Limb (tissue), 2 donors: Measurements from ENCODE around the gene RRP1B.
"Not testable (repeated sequence)": the region's sequence is repeated elsewhere in the genome, so short reads cannot be mapped to it uniquely, and the experiment has no call there.

Experiments
- DNase-seq, 2 donors: peaks; one replicate each; pipeline ENCODE4 v3.0.0-alpha.2; 2016; ENCODE audit errors: extremely low spot score in 2 of 2

Gene RRP1B

DNA sequence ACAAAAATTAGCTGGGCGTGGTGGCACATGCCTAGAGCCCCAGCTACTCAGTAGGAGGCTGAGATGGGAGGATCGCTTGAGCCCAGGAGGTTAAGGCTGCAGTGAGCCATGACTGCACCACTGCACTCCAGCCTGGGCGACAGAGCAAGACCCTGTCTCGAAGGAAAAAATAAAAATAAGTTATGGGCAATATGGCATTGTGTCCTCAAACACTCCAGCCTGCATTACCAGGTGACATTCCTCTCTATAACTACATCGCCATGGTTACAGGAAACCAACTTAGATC is 40.1 kb downstream of the RRP1B start:
- DNase-seq: not testable (repeated sequence)

DNA sequence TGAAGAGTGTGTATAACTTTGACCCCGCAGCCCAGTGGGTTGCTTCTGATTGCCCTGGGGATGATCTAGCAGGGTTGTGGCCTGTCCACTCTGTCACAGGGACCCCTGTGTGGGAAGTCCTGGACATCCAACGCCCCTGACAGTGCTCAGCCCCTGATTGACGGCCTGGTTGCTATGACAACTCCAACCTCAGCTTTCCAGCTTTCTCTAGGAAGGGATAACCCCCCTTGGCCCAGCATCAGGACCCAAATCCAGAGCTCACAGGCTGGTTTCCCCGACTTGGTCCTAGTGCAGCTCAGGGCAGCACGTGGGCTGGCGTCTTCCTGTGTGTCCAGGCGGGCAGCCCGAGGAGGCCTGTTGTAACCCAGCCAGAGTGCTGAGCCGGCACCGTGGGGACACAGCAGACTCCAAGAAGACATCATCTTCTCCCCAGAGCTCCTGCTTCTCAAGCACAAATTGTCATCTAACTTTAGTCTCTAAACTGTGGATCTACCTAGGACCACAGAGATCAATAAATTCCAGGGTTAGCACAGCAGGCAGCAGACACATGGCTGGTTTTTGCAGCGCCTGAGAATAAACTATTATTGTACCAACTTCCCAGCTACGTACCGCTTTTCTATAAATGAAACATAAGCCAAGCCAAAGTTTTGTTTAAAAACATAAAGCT is 40.7 kb downstream of the RRP1B start:
- no peak for DNase-seq

DNA sequence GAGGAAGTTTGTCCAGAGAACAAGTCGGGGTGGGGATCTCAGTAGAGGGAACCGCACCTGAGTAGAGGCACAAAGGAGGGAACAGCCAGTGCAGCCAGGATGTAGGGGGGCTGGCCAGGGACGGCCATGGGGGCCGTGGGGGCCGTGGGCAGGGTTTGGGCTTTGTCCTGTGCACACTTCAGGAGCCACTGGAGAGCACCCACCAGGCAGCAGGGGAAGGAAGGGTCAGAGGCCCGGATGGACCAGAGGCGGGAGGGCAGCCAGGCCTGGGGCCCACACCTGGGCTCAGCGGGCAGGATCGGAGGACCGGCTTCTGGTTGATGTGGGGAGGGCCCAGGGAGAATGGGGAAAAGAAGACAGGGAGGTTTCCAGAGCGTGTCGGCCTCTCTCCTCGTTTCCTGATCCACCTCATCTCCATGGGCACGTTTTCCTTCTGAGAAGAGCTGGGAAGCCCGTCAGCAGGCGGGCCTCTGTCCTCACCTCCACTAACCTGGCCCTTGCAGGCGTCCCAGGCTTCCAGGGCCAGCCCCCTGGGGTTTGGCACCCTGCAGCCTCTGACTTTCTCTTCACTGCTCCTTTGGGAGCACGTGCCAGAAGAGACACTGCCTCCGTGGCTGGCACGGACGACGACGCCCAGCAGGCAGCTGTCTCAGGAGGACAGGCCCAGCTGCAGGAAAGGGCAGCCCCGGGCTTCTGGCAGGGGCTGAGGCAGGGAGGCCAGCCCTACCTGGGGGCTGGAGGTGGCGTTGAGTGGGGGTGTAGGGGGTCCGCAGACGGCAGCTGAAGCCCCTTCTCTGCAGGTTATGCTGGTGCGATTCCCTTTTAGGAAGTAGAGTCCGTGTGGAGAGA is 42.8 kb downstream of the RRP1B start:
- DNase-seq: no peak

DNA sequence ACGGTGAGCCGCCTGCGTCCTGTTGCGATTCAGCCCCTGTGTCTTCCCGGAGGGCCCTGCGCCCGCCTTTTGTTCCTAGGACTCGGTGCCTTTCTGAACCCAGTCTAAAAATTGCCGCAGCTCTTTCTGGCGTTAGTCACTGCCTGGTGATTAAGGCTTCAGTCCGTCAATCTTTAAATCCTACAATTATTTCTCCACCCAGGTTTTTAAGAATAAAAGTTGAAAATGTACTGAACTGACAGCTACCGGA is 43.4 kb downstream of the RRP1B start:
- no peak for DNase-seq

DNA sequence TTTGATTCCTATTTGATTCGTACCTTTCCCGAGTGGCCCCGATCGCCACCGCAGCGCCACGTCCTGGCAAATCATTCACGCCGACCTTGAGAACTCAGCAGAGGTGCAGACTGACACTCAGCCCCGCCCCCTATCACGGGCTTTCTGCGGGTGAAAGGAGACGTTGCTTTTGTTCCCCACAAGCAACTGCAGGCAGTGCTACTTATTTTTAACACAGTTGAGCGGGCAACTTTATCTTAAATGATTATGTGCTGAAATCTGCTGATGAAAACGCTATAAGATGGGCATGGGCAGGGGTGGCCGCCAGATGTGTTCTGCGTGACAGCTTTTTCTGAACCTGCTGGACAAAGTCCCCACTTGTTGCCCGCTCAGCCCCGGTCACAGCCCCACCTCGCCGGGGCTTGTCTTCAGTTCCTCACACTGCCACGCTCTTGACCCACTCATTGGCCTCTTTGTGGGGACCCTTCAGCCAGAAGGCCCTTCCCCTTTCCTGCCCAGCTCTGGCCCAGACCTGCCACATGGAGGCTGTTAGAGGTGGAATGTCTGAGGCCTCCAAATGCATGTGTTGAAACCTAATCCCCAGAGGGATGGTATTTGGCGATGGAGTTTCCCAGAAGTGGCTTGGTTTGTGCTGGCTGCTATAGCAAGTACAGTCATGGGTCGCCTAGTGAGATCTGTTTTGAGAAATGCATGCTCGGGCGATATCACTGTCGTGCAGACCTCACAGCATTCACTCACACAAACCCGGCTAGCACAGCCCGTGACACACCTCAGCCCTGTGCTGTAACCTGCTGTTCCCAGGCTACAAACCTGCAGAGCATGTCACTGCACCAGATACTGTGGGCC is 43.9 kb downstream of the RRP1B start:
- DNase-seq: peak in 1 of 2 donors; percentile 47

DNA sequence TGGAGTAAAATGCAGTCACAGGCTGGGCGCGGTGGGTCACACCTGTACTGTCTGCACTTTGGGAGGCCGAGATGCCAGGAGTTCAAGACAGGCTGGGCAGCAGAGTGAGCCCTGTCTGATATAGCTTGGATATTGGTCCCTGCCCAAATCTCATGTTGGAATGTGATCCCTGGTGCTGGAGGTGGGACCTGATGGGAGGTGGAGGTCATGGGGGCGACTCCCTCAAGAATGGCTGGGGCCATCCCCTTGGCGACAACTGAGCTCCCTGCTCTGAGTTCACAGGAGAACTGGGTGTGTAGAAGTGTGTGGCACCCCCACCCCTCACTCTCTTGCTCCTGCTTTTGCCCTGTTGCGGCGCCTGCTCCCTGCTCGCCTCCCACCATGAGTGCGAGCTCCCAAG is 48.1 kb downstream of the RRP1B start:
- DNase-seq: no peak

DNA sequence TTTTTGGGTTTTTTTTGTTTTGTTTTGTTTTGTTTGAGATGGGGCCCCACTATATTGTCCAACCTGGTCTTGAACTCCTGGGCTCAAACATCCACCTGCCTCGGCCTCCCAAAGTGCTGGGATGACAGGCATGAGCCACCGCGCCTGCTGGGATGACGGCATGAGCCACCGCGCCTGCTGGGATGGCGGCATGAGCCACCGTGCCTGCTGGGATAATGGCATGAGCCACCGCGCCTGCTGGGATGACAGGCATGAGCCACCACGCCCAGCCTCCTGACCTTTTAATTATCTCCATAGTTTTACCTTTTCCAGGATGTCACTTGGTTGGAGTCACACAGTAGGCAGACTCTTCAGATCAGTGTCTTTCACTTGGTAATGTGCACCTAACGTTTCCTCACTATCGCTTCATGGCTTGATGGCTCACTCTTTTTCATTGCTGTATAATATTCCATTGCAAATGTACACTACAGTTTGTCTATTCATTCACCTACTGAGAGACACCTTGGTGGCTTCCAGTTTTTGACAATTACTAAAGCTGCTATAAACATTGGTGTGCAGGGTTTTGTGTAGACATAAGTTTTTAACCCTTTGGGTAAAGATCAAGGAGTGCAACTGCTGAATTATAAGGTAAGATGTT is 49.5 kb downstream of the RRP1B start:
- no peak for DNase-seq

DNA sequence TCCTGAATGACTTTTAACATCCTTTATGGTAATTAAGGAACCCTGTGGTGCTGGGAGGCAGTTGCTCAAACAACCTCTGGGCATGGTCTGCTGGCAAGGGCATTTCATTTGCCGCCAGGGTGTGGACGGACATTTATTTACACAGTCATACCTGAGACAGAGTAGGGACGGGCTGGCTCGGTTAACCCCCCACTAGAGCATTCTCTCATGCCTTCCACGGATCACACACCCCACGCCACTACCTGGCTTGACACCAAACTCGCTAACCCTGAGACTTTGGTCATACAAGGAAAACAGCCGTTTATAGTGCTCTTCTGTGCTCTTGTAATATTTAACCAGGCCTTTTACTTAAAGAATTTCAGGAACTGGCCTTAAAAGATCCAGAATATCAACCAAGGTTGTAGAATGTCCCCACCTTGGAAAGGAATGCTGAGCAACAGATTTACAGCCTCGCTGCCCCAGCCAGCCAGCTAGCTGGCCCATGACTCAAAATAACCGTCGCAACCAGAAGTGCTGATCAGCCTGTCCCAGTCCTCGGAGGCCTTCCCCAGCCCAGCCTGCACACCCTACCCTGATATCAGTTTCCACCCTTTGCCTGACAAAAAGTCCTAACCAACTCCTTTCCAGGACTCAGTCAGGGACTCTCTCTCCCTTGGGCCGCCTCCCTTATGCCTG is 53.0 kb downstream of the RRP1B start:
- no peak for DNase-seq

DNA sequence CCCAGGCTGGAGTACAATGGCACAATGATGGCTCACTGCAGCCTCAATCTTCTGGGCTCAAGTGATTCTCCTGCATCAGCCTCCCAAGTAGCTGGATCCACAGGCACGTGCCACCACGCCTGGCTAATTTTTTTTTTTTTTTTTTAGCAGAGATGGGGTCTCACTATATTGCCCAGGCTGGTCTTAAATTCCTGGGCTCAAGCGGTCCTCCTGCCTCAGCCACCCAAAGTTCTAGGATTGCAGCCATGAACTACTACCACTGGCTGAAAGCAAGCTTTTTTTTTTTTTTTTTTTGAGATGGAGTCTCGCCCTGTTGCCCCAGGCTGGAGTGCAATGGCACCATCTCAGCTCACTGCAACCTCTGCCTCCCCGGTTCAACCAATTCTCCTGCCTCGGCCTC is 53.8 kb downstream of the RRP1B start:
- not testable (repeated sequence) for DNase-seq

DNA sequence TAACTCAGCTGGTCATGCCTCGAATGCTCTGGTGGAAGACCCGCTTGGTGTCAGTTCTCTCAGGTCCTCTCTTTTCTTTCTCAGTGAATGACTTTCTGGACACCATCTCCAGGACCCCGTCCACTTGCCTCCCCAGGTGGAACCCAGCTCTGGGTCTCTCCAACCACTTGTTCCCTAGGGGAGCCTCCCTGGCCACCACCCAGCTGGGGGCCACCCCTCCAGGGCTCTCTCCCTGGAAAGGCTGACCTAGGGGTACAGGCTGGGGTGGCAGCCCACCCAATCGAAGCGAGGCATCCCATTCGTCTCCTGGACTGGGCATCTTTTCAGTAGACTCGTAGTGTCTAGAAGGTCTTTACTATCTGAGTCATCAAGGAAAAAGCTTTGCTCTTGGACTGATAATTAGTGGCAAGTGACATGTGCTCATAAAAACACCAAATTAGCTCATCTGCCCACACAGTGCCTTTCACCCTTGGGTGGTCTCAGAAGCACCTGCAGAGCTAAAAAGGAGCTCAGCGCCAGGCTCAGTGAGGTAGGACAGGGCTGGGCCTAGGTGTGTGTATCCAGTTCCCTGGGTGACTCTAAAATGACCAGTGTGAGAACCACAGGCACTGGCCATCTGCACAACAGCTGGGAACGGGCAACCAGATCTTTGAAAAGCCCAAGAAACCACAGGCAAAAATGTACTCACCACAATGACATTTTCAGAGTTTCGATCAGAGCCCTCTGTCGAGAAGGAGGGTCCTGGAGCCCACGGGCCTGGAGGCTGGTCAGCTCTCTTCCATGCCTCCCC is 57.2 kb downstream of the RRP1B start:
- no peak for DNase-seq

DNA sequence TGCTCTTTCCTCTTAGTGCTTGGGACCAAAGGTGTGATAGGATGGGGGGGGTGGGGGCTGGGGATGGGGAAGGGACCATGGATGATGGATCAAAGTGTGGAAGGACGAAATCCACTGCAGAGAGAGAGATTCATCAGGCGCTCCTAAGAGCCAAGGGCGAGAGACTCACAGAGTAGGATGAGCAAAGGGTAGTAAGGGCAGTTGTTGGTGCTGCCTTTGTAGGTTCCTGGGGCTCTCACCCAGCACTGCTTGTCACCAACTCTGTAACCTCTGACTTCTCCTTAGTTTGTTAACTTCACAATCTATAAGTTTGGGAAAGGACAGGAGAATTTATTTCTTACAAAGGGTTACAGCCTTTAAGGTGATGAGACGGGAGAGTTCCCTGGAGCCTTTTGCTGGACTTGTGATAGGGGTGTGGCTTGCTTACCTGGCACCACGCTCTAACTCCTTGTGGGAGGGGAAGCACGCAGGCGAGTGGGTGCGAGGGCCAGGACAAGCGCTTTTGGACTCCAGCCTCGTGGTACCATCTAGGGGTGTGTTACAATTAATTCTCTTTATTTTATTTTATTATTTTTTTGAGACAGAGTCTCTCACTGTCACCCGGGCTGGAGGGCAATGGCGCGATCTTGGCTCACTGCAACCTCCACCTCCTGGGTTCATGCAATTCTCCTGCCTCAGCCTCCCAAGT is 58.0 kb downstream of the RRP1B start:
- DNase-seq: no peak

DNA sequence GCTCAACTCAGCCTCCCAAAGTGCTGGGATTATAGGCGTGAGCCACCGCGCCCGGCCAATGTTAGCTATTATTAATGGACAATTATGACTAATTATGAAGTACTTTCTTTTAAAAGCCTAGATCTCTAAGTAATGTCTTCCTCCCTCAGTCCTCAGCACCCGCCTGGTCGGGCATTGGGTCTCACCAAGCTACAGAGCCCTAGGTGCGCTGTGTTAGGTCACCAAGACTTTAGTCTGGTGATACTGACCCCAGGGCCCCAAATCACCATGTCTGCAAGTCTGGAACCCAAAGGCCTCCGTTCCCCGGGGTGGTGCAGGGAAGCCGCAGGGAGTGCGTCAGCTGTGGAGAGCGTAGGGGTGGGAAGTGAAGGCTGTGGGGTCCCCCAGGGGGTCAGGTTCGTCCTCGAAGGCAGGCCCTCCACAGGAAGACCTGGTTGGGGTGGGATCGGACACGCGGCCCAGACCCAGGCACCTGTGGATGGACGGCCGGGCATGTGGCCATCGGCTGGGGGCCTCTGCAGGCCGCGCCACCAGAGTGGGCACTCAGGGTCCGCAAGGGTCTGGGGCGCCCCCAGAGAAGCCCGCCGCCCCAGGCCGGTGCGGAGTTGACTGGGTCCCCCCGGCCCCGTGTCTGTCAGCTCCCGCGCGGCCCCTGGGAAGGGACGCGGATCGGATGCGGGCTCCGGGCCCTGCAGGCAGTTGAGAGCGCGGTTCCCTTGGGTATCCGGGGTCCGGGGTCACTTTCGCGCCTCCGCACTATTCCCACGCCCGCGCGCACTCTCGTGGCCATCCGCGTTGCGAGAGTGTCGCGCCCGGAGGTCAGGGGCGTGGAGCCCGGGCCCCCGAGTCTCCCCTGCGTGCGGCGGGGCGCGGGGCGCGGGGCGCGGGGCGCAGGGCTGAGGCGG is 58.9 kb downstream of the RRP1B start:
- DNase-seq: no peak

DNA sequence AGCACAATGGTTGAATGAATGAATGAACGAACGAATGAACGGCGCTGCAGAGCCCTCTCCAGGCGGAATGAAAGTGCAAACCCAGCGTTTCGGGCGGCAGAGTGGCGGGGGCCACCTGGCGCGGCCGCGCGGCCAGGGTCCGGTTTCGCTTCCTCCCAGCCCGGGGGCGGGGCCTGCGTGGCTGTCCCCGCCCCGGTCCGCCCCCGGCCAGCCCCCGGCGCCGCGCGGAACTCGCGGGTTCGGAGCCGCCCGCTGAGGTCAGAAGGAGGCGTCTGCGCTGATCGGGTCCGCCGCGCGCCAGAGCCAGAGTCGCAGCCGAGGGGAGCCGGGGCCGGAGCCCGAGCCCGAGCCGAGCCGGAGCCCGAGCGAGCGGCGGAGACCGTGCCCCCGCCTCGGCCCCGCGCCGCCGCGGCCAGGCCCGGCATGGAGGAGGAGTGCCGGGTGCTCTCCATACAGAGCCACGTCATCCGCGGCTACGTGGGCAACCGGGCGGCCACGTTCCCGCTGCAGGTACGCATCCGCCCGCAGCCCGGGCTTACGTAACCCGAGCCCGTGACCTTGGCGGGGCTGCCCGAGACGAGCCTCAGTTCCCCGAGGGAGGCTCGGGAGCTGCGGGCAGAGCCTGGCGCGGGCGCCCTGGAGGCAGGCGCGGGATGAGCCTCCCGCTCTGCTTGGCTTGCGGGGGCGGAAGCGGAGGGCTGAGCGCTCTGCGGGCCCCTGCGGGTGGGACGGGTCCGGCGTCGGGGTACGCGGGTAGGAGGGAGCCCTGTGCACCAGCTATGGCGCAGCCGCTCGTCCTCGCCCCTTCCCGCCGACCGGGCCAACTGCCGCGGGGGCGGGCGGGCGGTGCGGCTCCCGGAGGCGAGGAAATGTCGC is 59.8 kb downstream of the RRP1B start, which contains the start of gene PDXK:
PDXK (plus strand) TSS at position 258 of the 876 bp plus-strand sequence; CDS start at position 424, 166 bp downstream.
- DNase-seq: peak; percentile 83 to 90

DNA sequence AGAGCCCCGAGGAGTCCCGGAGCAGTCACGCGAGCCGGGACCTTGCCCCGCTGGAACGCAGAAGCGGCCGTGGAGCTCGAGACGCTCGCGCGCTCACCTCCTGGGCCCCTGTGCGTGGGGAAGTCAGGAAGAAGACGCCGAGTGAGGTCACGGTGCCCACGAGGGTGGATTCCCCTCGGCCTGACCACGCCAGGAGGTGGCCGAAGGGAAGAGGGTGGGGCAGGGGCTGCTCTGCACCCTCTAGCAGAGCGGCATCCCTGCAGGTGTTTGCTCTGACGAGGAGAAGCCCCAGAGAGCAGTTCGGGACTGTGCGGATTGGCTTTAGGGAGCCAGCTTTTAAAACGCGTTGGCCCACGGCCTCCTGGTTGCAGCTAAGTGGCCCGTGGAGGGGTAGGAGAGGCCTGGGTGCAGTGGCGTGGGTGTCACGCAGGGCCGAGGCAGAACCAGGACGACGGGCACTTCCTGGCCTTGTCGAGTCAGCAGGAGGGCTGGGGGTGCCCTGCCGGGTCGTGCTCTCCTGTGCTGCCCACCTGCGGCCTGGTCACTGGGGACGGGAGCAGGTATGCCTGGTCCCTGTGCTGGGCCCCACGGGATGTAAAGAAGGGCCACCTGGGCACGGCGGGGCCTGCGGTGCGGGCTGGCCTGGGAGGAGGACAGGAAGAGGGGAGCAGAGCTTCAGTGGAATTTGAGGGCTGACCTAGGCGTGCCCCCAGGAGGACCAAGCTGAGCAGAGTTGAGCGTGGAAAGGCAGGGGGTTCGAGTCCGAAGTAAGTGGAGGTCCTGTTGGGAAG is 60.6 kb downstream of the RRP1B start:
- DNase-seq: peak in 1 of 2 donors; percentile 43

DNA sequence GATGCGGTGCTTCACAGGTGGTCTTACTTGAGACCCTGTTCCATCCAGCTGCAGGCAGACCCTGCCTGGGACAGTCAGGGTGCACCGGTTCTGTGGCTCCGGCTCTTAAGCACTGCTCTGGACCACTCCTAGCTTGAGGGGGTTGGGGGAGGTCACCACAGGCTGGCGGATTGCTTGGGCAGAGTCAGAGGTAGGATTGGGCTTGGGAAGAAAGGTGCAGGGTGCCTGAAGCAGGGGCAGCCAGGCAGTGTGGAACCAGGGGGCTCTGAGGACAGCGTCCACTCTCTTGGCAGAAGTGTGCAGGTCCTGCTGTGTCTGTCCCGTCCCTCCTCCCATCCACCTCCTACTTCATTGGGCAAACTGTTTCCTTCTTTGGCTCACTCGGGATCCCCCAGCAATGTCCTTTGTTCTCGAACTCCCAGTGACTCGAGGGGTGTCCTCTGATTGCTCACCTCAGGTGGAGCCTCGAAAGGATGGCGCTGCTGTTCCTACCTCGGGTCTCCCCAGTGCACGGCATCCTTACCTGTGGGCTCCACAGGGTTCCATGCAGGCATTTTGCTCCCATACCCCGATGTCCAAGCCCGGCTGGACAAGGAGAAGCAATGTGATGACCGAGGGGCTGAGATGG is 61.3 kb downstream of the RRP1B start:
- DNase-seq: no peak

DNA sequence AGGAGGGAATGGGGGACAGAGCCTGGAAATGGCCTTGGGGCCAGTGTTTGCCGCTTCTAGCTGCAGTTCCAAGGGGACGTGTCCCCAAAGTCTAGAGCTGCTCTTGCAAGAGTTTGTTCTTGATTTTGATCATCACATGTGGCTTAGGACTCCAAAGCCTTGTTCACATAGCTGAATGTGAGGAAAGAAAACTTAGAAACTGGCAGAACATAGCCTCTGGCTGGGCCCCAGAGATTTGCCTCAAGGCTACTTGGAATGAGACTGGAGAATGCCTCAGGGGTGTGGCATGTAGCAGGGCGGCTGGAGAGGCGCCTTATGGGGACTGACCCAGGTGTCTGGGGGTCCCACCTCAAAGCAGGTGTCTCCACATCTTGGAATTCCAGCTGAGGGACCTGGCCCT is 61.8 kb downstream of the RRP1B start:
- DNase-seq: no peak

DNA sequence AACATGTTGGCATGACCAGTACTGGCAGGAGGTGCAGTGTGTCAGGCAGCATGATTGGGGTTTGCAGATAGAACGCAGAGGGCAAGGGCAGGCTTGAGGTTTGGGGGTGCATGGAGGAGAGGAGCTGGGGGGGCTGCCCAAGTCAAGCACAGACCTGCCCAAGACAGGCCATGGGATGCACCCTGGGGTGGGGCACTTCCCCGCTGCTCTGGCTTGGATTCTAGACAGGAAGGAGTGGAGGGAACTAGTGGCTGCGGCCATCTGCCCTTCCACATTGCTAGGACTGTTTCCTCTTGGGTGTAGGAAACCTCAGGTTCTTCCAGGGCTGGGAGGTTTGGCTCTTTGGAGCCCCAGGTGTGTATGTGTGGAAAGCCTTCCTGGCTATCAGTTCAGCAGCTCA is 62.6 kb downstream of the RRP1B start:
- no peak for DNase-seq
